Astrocyte (in vitro differentiated cells and primary cell): Measurements from ENCODE around the gene OSBPL2. TPM values are rescaled to one million over a fixed set of nuclear protein-coding genes. Genes with fewer than 3 reads are reported as not detected.

Experiments used
- DNase-seq: peaks from one replicate; pipeline ENCODE4 v3.0.0-alpha.2; 2010; ENCODE audit warnings: low read depth
- FAIRE-seq: peaks from 2 replicates; lab custom pipeline; 2011; peaks lifted over from hg19 to GRCh38; lab: Jason Lieb, UNC
- H2AFZ ChIP-seq: 2 replicates; pipeline ENCODE4 v1.6.0; 2012; ENCODE audit warnings: low read depth, low read length, inconsistent platforms
- H3K27ac ChIP-seq: 2 replicates; pipeline ENCODE4 v1.5.1; 2011; ENCODE audit warnings: low read depth, low read length, inconsistent platforms
- H3K27me3 ChIP-seq: 2 replicates; pipeline ENCODE4 v1.6.0; 2011; ENCODE audit warnings: low read length, inconsistent platforms; ENCODE audit not compliant: insufficient read depth
- H3K36me3 ChIP-seq: 2 replicates; pipeline ENCODE4 v1.5.1; 2011; ENCODE audit warnings: low read length, inconsistent platforms; ENCODE audit not compliant: insufficient read depth
- H3K4me1 ChIP-seq: 2 replicates; pipeline ENCODE4 v1.5.1; 2011; ENCODE audit warnings: low read length, inconsistent platforms; ENCODE audit not compliant: insufficient read depth
- H3K4me2 ChIP-seq: 2 replicates; pipeline ENCODE4 v1.6.0; 2012; ENCODE audit warnings: low read length, inconsistent platforms
- H3K4me3 ChIP-seq: 2 replicates; pipeline ENCODE4 v1.5.1; 2011; ENCODE audit warnings: low read depth, mild to moderate bottlenecking, low read length, inconsistent platforms; ENCODE audit not compliant: insufficient read depth
- H3K79me2 ChIP-seq: 2 replicates; pipeline ENCODE4 v1.6.0; 2012; ENCODE audit warnings: mild to moderate bottlenecking, low read length, inconsistent platforms; ENCODE audit not compliant: insufficient read depth
- H3K9ac ChIP-seq: 2 replicates; pipeline ENCODE4 v1.6.0; 2012; ENCODE audit warnings: mild to moderate bottlenecking, low read length, inconsistent platforms
- H3K9me3 ChIP-seq: 2 replicates; pipeline ENCODE4 v1.5.1; 2012; ENCODE audit warnings: low read depth, mild to moderate bottlenecking, low read length, inconsistent platforms; ENCODE audit not compliant: insufficient read depth
- H4K20me1 ChIP-seq: 2 replicates; pipeline ENCODE4 v1.6.0; 2012; ENCODE audit warnings: low read length, inconsistent platforms; ENCODE audit not compliant: insufficient read depth
- H3K27ac Mint-ChIP-seq: one replicate; pipeline ENCODE4 v1.8.0; 2021; ENCODE audit warnings: mild to moderate bottlenecking, mixed read lengths; ENCODE audit not compliant: unreplicated experiment
- H3K27me3 Mint-ChIP-seq: one replicate; pipeline ENCODE4 v1.8.0; 2021; ENCODE audit warnings: low read depth, mixed read lengths; ENCODE audit not compliant: unreplicated experiment
- H3K36me3 Mint-ChIP-seq: one replicate; pipeline ENCODE4 v1.8.0; 2021; ENCODE audit warnings: low read depth, mixed read lengths; ENCODE audit not compliant: unreplicated experiment
- H3K4me1 Mint-ChIP-seq: one replicate; pipeline ENCODE4 v1.8.0; 2021; ENCODE audit warnings: low read depth, mixed read lengths; ENCODE audit not compliant: unreplicated experiment
- H3K4me3 Mint-ChIP-seq: one replicate; pipeline ENCODE4 v1.8.0; 2021; ENCODE audit warnings: mild to moderate bottlenecking, moderate library complexity, mixed read lengths; ENCODE audit not compliant: unreplicated experiment
- H3K9me3 Mint-ChIP-seq: one replicate; pipeline ENCODE4 v1.8.0; 2021; ENCODE audit warnings: mild to moderate bottlenecking, mixed read lengths; ENCODE audit not compliant: unreplicated experiment
- CTCF ChIP-seq: IDR thresholded peaks from 2 replicates; pipeline ENCODE4 v1.5.1; 2011; ENCODE audit warnings: low read depth, mild to moderate bottlenecking, inconsistent platforms, low read length, moderate library complexity; ENCODE audit not compliant: insufficient read depth
- EZH2 ChIP-seq: IDR thresholded peaks from 2 replicates; pipeline ENCODE4 v1.6.1; 2012; ENCODE audit warnings: mild to moderate bottlenecking, low read length, inconsistent platforms; ENCODE audit not compliant: insufficient read depth
- microRNA-seq: library from miRNA; unstranded; fragments of <30 nt; microRNA quantifications from one replicate; pipeline ENCODE4 v1.2.0, GENCODE V29; 2020
- total RNA-seq: library from RNA; stranded (reverse); gene quantifications from 2 replicates; pipeline ENCODE4 v1.2.1, GENCODE V29; 2021

The OSBPL2 gene
- total RNA-seq, 1 donor from 2014 or later: 60.3 TPM

GRCh38 chr20:62344092-62344491 is 105.8 kb downstream of the OSBPL2 start:
- H4K20me1 ChIP-seq: no peaks in the 10 kb centered on the region
- H3K4me3 Mint-ChIP-seq: no peak overlapping the region
- no peaks in the 10 kb centered on the region for H3K79me2 ChIP-seq
- H3K4me3 ChIP-seq: no peak overlapping the region
- H3K27ac ChIP-seq: no peak overlapping the region
- no peaks in the 10 kb centered on the region for H3K27me3 Mint-ChIP-seq
- no peak overlapping the region for H3K4me2 ChIP-seq
- no peaks in the 10 kb centered on the region for H3K27me3 ChIP-seq
- DNase-seq (no peak), FAIRE-seq (no peak)
- H3K36me3 Mint-ChIP-seq: peaks cover 39% of the 10 kb centered on the region
- peaks cover 8% of the 10 kb centered on the region for H3K9me3 Mint-ChIP-seq
- H3K4me1 Mint-ChIP-seq: no peaks in the 10 kb centered on the region
- TF ChIP-seq CTCF (no peak), EZH2 (no peak)
- no peaks in the 10 kb centered on the region for H3K4me1 ChIP-seq
- H3K36me3 ChIP-seq: peaks cover 5% of the 10 kb centered on the region
- H2AFZ ChIP-seq: no peak overlapping the region
- no peak overlapping the region for H3K9ac ChIP-seq
- H3K9me3 ChIP-seq: no peaks in the 10 kb centered on the region
- H3K27ac Mint-ChIP-seq: no peak overlapping the region

- peaks cover 1% of the 10 kb centered on the region for H3K4me1 Mint-ChIP-seq
- Histone ChIP-seq H3K36me3 (peaks cover 5% of the 10 kb centered on the region), H3K4me2 (no peak overlapping the region), H3K9me3 (no peaks in the 10 kb centered on the region), H3K79me2 (no peaks in the 10 kb centered on the region), H3K4me3 (no peak overlapping the region), H3K4me1 (peaks cover under 1% of the 10 kb centered on the region), H4K20me1 (no peaks in the 10 kb centered on the region), H3K27me3 (no peaks in the 10 kb centered on the region), H2AFZ (no peak overlapping the region), H3K27ac (no peak overlapping the region), H3K9ac (no peak overlapping the region)
- no peaks in the 10 kb centered on the region for H3K27me3 Mint-ChIP-seq
- peaks cover 38% of the 10 kb centered on the region for H3K36me3 Mint-ChIP-seq
- no peak overlapping the region for H3K27ac Mint-ChIP-seq
- peak; percentile 41 for DNase-seq
- no peak for FAIRE-seq
- H3K4me3 Mint-ChIP-seq: no peak overlapping the region
- TF ChIP-seq CTCF (no peak), EZH2 (no peak)
- H3K9me3 Mint-ChIP-seq: peaks cover 10% of the 10 kb centered on the region
Observed at GRCh38 chr20:62344782-62345181, 106.5 kb downstream of the OSBPL2 start.

Small RNAs within 50 kb of the gene (microRNA-seq; reads per million reads assigned to microRNA genes)
- 15.3 reads per million, percentile 43 among the genes with 10 or more reads in this experiment for gene MIR4758

Other genes with a start within 250 kb of the OSBPL2 start
- gene TAF4, start 172.6 kb upstream of the OSBPL2 start, total RNA-seq: 11.8 and 12.6 TPM in 2 replicates
- gene LSM14B, start 116.0 kb upstream of the OSBPL2 start, total RNA-seq: 24.9 and 27.1 TPM in 2 replicates
- gene PSMA7, start 95.1 kb upstream of the OSBPL2 start, total RNA-seq: 284 and 324 TPM in 2 replicates
- 13.2 and 16.3 TPM in 2 replicates for gene SS18L1, start 94.8 kb upstream of the OSBPL2 start, total RNA-seq
- gene MTG2, start 55.5 kb upstream of the OSBPL2 start, total RNA-seq: 26.6 and 31.5 TPM in 2 replicates
- gene HRH3, start 18.2 kb upstream of the OSBPL2 start, total RNA-seq: 0.07 TPM in 1 of 2 replicates, not detected in the other
- gene ADRM1, start 64.5 kb downstream of the OSBPL2 start, total RNA-seq: 123 and 125 TPM in 2 replicates
- gene LAMA5, start 128.8 kb downstream of the OSBPL2 start, total RNA-seq: 285 and 350 TPM in 2 replicates
- gene RPS21, start 148.6 kb downstream of the OSBPL2 start, total RNA-seq: 1,126 and 1,251 TPM in 2 replicates
- gene CABLES2, start 168.8 kb downstream of the OSBPL2 start, total RNA-seq: 4.4 and 5.4 TPM in 2 replicates
- 0.14 TPM in 1 of 2 replicates, not detected in the other for gene RBBP8NL, start 189.0 kb downstream of the OSBPL2 start, total RNA-seq
- not detected in 2 replicates for gene GATA5, start 237.5 kb downstream of the OSBPL2 start, total RNA-seq